Psoas muscle (tissue), 8 donors: ENCODE data around the gene LIG3. TPM values are rescaled to one million over a fixed set of nuclear protein-coding genes. Genes with fewer than 3 reads are reported as not detected.

Experiments
- ATAC-seq, 4 donors: fragments of 200-7000 bp; cut with Tn5 transposase; one replicate each; pipeline ENCODE4 v1.9.1; 2020; ENCODE audit warnings: moderate library complexity in 3 of 4, mild to moderate bottlenecking in 2 of 4
- DNase-seq, 2 donors: peaks; one replicate each; pipeline ENCODE4 v3.0.0-alpha.2; 2020
- H3K27ac ChIP-seq: fragments of 200-600 bp; one replicate; pipeline ENCODE4 v1.8.0; 2022
- H3K27me3 ChIP-seq, 3 donors: fragments of 200-600 bp in 1 of 3; one replicate each; pipeline versions ENCODE4 v1.6.1 to v1.8.0; 2013 to 2022; ENCODE audit warnings: low read length in 2 of 3, mild to moderate bottlenecking in 2 of 3, moderate library complexity in 1 of 3; ENCODE audit not compliant: insufficient read depth in 3 of 3
- H3K36me3 ChIP-seq, 2 donors: fragments of 200-600 bp in 1 of 2; one replicate each; pipeline versions ENCODE4 v1.6.1 to v1.8.0; 2013 to 2022; ENCODE audit warnings: low read depth in 1 of 2, mild to moderate bottlenecking in 1 of 2, moderate library complexity in 1 of 2; ENCODE audit not compliant: insufficient read depth in 1 of 2
- H3K4me1 ChIP-seq: fragments of 200-600 bp; one replicate; pipeline ENCODE4 v1.8.0; 2022
- H3K4me3 ChIP-seq: fragments of 200-600 bp; one replicate; pipeline ENCODE4 v1.8.0; 2022; ENCODE audit warnings: mild to moderate bottlenecking
- H3K9me3 ChIP-seq: fragments of 200-600 bp; one replicate; pipeline ENCODE4 v1.8.0; 2022
- CTCF ChIP-seq: fragments of 200-600 bp; IDR thresholded peaks from one replicate; pipeline ENCODE4 v1.8.0; 2022; ENCODE audit warnings: antibody characterized with exemption
- WGBS, 3 donors: extraction: QIAGEN DNeasy Blood & Tissue Kit; methylation state at CpG; one replicate each; pipeline versions ENCODE4 v1.1.6 to v1.1.7; 2013; 5-methylcytosine and 5-hydroxymethylcytosine counted together
- intact Hi-C, 2 donors: fragments of 100-400 bp; cut with DNase I; formaldehyde crosslinking; loops; one replicate each; pipeline versions ENCODE4 v1.11.0 to v1.14.2; 2022
- polyA plus RNA-seq, 3 donors: library from polyadenylated mRNA; stranded (reverse); fragments of 200-250 nt; gene quantifications; one replicate each; pipeline ENCODE4 v1.2.3, GENCODE V29; 2013
- total RNA-seq, 4 donors: library from RNA; stranded (reverse); fragmentation: NEBNext Ultra II Directional in 2 of 4; extraction: Animal tissue kit (Norgen Biotek cat#: 25700) in 2 of 4; gene quantifications; one replicate each; pipeline versions ENCODE4 v1.2.1 to v1.2.4, GENCODE V29; 2021 to 2023
- donor health status: healthy with polysubstance abuse.
- donor health status: DM: no; HTN: no; CAD: no; lungs with moderate emphysema.
- donor health status: Bipolar disorder and iron deficiency.
- donor health status: healthy.
- donor health status: DM: yes; HTN: yes; CAD: no.
- donor health status: DM: no; HTN: no; CAD: no.
- donor health status: DM: no; HTN: no; CAD: no.
- donor health status: DM: yes; HTN: yes; CAD: no.

LIG3 gene
- total and polyA plus RNA-seq, 7 donors: 11.5 to 28.2 (median 23.5) TPM

GRCh38 chr17:35011671-35012216, 31.4 kb downstream of the LIG3 start:
- Histone ChIP-seq H3K36me3 (peaks cover 2 to 91% of the 10 kb centered on the region in 2 donors), H3K27me3 (no peaks in the 10 kb centered on the region), H3K4me3 (no peak overlapping the region), H3K27ac (peak overlapping the region; percentile 39), H3K9me3 (no peaks in the 10 kb centered on the region), H3K4me1 (peaks cover 8% of the 10 kb centered on the region)
- DNase-seq (peak; percentile 37 to 63), ATAC-seq (peak; percentile 83 to 89 (median 85))
- no peak for TF ChIP-seq CTCF
- WGBS, 3 donors: 30 to 46% (median 35%) methylated on average over 5 of the region's 5 CpGs
- intact Hi-C loops: no loop called here

- ATAC-seq (peak; percentile 59 to 82 (median 80)), DNase-seq (no peak)
- 80 to 89% (median 87%) methylated on average over 4 of the region's 4 CpGs for WGBS, 3 donors
These were observed 36.1 kb downstream of the LIG3 start for GRCh38 chr17:35016369-35016768.

GRCh38 chr17:35017021-35017420, 36.7 kb downstream of the LIG3 start:
- Histone ChIP-seq H3K4me1 (peaks cover 8% of the 10 kb centered on the region), H3K27me3 (no peaks in the 10 kb centered on the region), H3K36me3 (peaks cover 2 to 92% of the 10 kb centered on the region in 2 donors), H3K4me3 (no peak overlapping the region), H3K27ac (peak overlapping the region; percentile 72), H3K9me3 (no peaks in the 10 kb centered on the region)
- TF ChIP-seq CTCF: no peak
- 91 to 100% (median 98%) methylated on average over 4 of the region's 4 CpGs for WGBS, 3 donors
- no peak for DNase-seq
- peak in 3 of 4 donors; percentile 11 to 21 (median 18) for ATAC-seq
- intact Hi-C loops: loop anchor here in 1 of 2 donors (5.0 kb wide), 1 partner anchor 45 kb away; the partner anchor contains the start of gene RFFL

More at GRCh38 chr17:35016369-35016768, 36.1 kb downstream of the LIG3 start:
- H3K9me3 ChIP-seq: no peaks in the 10 kb centered on the region
- intact Hi-C loops: loop anchor here in 1 of 2 donors (5.0 kb wide), 1 partner anchor 46 kb away; the partner anchor contains the start of gene RFFL
- no peak overlapping the region for H3K4me3 ChIP-seq
- H3K4me1 ChIP-seq: peaks cover 8% of the 10 kb centered on the region
- peak overlapping the region; percentile 72 for H3K27ac ChIP-seq
- TF ChIP-seq CTCF: no peak
- no peaks in the 10 kb centered on the region for H3K27me3 ChIP-seq
- peaks cover 2 to 92% of the 10 kb centered on the region in 2 donors for H3K36me3 ChIP-seq

- H3K36me3 ChIP-seq: peaks cover 2 to 89% of the 10 kb centered on the region in 2 donors
- H3K4me1 ChIP-seq: peaks cover 13% of the 10 kb centered on the region
- TF ChIP-seq CTCF: no peak
- intact Hi-C loops: loop anchor here in 1 of 2 donors (5.0 kb wide), 1 partner anchor 43 kb away; the partner anchor contains the start of gene RFFL
- H3K4me3 ChIP-seq: no peak overlapping the region
- no peaks in the 10 kb centered on the region for H3K9me3 ChIP-seq
- H3K27ac ChIP-seq: no peak overlapping the region
- no peaks in the 10 kb centered on the region for H3K27me3 ChIP-seq
- ATAC-seq (no peak), DNase-seq (no peak)
- WGBS, 3 donors: 91 to 96% (median 93%) methylated on average over 2 of the region's 2 CpGs
These were observed 38.5 kb downstream of the LIG3 start for GRCh38 chr17:35018814-35019213.
